NOMO-1 treated with DMSO at 0.1 percent for 48 hours (cell line): ENCODE measurements around the gene CLSTN2.

ENCODE experiments used
- DNase-seq: peaks from one replicate; lab custom pipeline; 2025; ENCODE audit not compliant: unreplicated experiment; lab: John Stamatoyannopoulos, UW

Gene CLSTN2

GRCh38 chr3:140470962-140471361 lies 536.0 kb downstream of the CLSTN2 start:
- DNase-seq, result no peak

- no peak for DNase-seq
These were observed 537.5 kb downstream of the CLSTN2 start for GRCh38 chr3:140472306-140473020.

GRCh38 chr3:140487566-140487965 lies 552.6 kb downstream of the CLSTN2 start:
- DNase-seq, result no peak

GRCh38 chr3:140493271-140493670 lies 558.3 kb downstream of the CLSTN2 start:
- DNase-seq, result no peak

- no peak for DNase-seq
These were observed 560.0 kb downstream of the CLSTN2 start for GRCh38 chr3:140494970-140495369.

- DNase-seq, result no peak
These were observed 562.3 kb downstream of the CLSTN2 start for GRCh38 chr3:140497331-140497730.

GRCh38 chr3:140499114-140499757 lies 564.3 kb downstream of the CLSTN2 start:
- no peak for DNase-seq

GRCh38 chr3:140500473-140500872 lies 565.5 kb downstream of the CLSTN2 start:
- no peak for DNase-seq

GRCh38 chr3:140501061-140501769 lies 566.2 kb downstream of the CLSTN2 start:
- DNase-seq, result peak; percentile 30

GRCh38 chr3:140501770-140502364 lies 566.9 kb downstream of the CLSTN2 start:
- DNase-seq, result no peak

- no peak for DNase-seq
These were observed 570.2 kb downstream of the CLSTN2 start for GRCh38 chr3:140505213-140505612.

GRCh38 chr3:140505876-140506275 lies 570.9 kb downstream of the CLSTN2 start:
- DNase-seq, result no peak

- DNase-seq, result no peak
These were observed 573.6 kb downstream of the CLSTN2 start for GRCh38 chr3:140508550-140508949.

- DNase-seq, result no peak
These were observed 574.5 kb downstream of the CLSTN2 start for GRCh38 chr3:140509534-140509933.

GRCh38 chr3:140510303-140510861 lies 575.4 kb downstream of the CLSTN2 start:
- DNase-seq, result no peak

- no peak for DNase-seq
These were observed 586.9 kb downstream of the CLSTN2 start for GRCh38 chr3:140521751-140522445.

- no peak for DNase-seq
These were observed 587.8 kb downstream of the CLSTN2 start for GRCh38 chr3:140522653-140523380.

GRCh38 chr3:140523600-140523999 lies 588.6 kb downstream of the CLSTN2 start:
- DNase-seq, result no peak

- DNase-seq, result no peak
These were observed 592.2 kb downstream of the CLSTN2 start for GRCh38 chr3:140527156-140527555.

GRCh38 chr3:140529096-140529495 lies 594.1 kb downstream of the CLSTN2 start:
- DNase-seq, result no peak
